OCI-LY1 (cell line): ENCODE results near the gene PRRT1.

Source experiments
- H2AFZ ChIP-seq: fragments of 200-600 bp; sonication (generic), shearing (Covaris generic); 2 replicates; pipeline ENCODE4 v1.6.0; 2014; ENCODE audit warnings: antibody characterized with exemption, mild to moderate bottlenecking, low read length
- H3F3A ChIP-seq: fragments of 200-600 bp; sonication (generic), shearing (Covaris generic); 2 replicates; pipeline ENCODE4 v1.6.0; 2014; ENCODE audit warnings: mild to moderate bottlenecking, antibody characterized with exemption, low read length, moderate library complexity; ENCODE audit not compliant: insufficient read depth
- H3K27ac ChIP-seq: fragments of 200-600 bp; sonication (generic); 2 replicates; pipeline ENCODE4 v1.5.1; 2014; ENCODE audit warnings: low read length, mixed run types, mild to moderate bottlenecking, low read depth; ENCODE audit not compliant: poor library complexity, severe bottlenecking
- H3K27me3 ChIP-seq: fragments of 200-600 bp; sonication (generic); 2 replicates; pipeline ENCODE4 v1.6.0; 2014; ENCODE audit warnings: antibody characterized with exemption, mild to moderate bottlenecking, low read length, moderate library complexity; ENCODE audit not compliant: insufficient read depth
- H3K36me3 ChIP-seq: fragments of 200-600 bp; sonication (generic); 2 replicates; pipeline ENCODE4 v1.6.1; 2014; ENCODE audit warnings: mild to moderate bottlenecking, antibody characterized with exemption, low read length, moderate library complexity, mixed read lengths; ENCODE audit not compliant: insufficient read depth
- H3K4me1 ChIP-seq: fragments of 200-600 bp; sonication (generic); 2 replicates; pipeline ENCODE4 v1.5.1; 2014; ENCODE audit warnings: mild to moderate bottlenecking, low read length, moderate library complexity; ENCODE audit not compliant: insufficient read depth, severe bottlenecking
- H3K4me2 ChIP-seq: fragments of 200-600 bp; sonication (generic), shearing (Covaris generic); 2 replicates; pipeline ENCODE4 v1.6.1; 2014; ENCODE audit warnings: low read length
- H3K4me3 ChIP-seq: fragments of 200-600 bp; sonication (generic); 2 replicates; pipeline ENCODE4 v1.5.1; 2014; ENCODE audit warnings: low read length, low read depth, mild to moderate bottlenecking, mixed read lengths; ENCODE audit not compliant: poor library complexity, severe bottlenecking
- H3K79me2 ChIP-seq: fragments of 200-600 bp; shearing (Covaris generic); 2 replicates; pipeline ENCODE4 v1.6.1; 2016; ENCODE audit warnings: mixed run types, low read length, mixed read lengths; ENCODE audit not compliant: insufficient read depth
- H3K9ac ChIP-seq: fragments of 200-600 bp; sonication (generic), shearing (Covaris generic); 2 replicates; pipeline ENCODE4 v1.6.1; 2014; ENCODE audit warnings: mild to moderate bottlenecking, low read length, mixed read lengths
- H3K9me2 ChIP-seq: fragments of 200-600 bp; sonication (generic), shearing (Covaris generic); 2 replicates; pipeline ENCODE4 v1.6.1; 2014; ENCODE audit warnings: low read depth, mild to moderate bottlenecking, low read length, mixed read lengths
- H3K9me3 ChIP-seq: fragments of 200-600 bp; shearing (Covaris generic); 2 replicates; pipeline ENCODE4 v1.6.1; 2014; ENCODE audit warnings: low read length, mixed read lengths
- H4K20me1 ChIP-seq: fragments of 200-600 bp; sonication (generic), shearing (Covaris generic); 2 replicates; pipeline ENCODE4 v1.6.0; 2016; ENCODE audit warnings: mild to moderate bottlenecking, low read length; ENCODE audit not compliant: insufficient read depth
- EZH2 ChIP-seq: fragments of 200-600 bp; sonication (generic), shearing (Covaris generic); IDR thresholded peaks from 2 replicates; pipeline ENCODE4 v1.8.0; 2017; ENCODE audit warnings: borderline replicate concordance, mixed run types, mild to moderate bottlenecking, antibody characterized with exemption, low read length, moderate library complexity, mixed read lengths
- TF ChIP-seq, protein P1 (sequence below): fragments of 200-600 bp; sonication (generic), shearing (Covaris generic); IDR thresholded peaks from 2 replicates; pipeline ENCODE4 v1.5.1; 2017; ENCODE audit warnings: mild to moderate bottlenecking, antibody characterized with exemption, low read length, moderate library complexity, mixed read lengths

Gene PRRT1

DNA sequence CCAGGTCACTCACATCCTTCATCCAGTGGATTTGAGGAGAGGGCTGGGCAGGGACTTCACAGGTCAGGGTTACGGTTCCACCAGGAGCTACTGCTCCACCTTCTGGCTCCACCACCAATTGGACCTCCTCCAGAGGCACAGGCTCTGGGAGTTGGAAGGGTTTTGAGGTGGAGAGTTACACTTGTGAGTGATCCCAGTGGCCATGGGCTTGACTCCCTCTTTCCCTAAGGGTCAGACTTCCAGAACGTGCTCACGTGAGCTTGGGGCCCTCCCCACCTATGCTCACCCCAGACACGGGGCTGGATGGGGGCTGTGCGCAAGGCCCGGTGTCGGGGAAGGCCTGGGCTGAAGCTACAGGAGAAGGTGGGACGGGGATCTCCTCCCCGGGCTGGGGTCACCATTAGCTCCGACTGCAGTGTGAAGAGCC is 30.8 kb upstream of the PRRT1 start:
- Histone ChIP-seq H3K9me3 (no peaks in the 10 kb centered on the region), H2AFZ (no peak overlapping the region), H3K9me2 (no peaks in the 10 kb centered on the region), H3K9ac (no peak overlapping the region), H4K20me1 (no peaks in the 10 kb centered on the region), H3K4me1 (peaks cover 11% of the 10 kb centered on the region), H3K4me2 (no peak overlapping the region), H3F3A (no peaks in the 10 kb centered on the region), H3K4me3 (no peak overlapping the region), H3K36me3 (peaks cover 51% of the 10 kb centered on the region; the same call in 1 of the 2 replicates), H3K27ac (no peak overlapping the region), H3K79me2 (no peaks in the 10 kb centered on the region), H3K27me3 (no peaks in the 10 kb centered on the region)
- TF ChIP-seq EZH2 = no peak
- TF ChIP-seq, protein P1, sequence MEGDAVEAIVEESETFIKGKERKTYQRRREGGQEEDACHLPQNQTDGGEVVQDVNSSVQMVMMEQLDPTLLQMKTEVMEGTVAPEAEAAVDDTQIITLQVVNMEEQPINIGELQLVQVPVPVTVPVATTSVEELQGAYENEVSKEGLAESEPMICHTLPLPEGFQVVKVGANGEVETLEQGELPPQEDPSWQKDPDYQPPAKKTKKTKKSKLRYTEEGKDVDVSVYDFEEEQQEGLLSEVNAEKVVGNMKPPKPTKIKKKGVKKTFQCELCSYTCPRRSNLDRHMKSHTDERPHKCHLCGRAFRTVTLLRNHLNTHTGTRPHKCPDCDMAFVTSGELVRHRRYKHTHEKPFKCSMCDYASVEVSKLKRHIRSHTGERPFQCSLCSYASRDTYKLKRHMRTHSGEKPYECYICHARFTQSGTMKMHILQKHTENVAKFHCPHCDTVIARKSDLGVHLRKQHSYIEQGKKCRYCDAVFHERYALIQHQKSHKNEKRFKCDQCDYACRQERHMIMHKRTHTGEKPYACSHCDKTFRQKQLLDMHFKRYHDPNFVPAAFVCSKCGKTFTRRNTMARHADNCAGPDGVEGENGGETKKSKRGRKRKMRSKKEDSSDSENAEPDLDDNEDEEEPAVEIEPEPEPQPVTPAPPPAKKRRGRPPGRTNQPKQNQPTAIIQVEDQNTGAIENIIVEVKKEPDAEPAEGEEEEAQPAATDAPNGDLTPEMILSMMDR = no peak

DNA sequence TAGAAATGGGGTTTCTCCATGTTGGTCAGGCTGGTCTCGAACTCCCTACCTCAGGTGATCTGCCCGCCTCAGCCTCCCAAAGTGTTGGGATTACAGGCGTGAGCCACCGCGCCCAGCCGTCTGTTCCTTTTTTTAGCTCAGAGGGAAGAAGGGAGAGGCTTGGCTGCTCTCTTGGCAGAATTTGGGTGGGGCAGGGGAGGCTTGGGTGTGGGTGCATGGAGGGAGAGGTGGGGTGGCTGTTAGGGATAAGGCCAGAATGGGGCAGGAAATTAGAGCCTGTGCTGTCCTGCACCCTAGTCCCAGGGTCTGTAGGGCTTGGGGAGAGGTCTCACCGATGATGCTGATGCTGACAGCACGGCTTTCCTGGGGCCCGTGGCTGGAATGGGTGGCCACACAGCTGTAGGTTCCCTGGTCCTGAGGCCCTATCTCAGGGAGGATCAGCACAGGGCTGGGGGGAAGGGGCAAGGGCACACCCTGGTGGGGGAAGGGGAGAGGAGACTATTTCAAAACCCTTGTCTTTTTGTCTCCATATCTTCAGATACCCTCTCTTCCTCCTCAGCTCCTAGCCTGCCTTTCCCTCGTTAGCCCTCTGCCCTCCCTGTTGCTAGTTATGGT is 30.3 kb upstream of the PRRT1 start:
- Histone ChIP-seq H3K4me1 (peaks cover 16% of the 10 kb centered on the region), H3K4me2 (no peak overlapping the region), H3K36me3 (peaks cover 46% of the 10 kb centered on the region; the same call in 1 of the 2 replicates), H3K9me2 (no peaks in the 10 kb centered on the region), H3K27me3 (no peaks in the 10 kb centered on the region), H3F3A (no peaks in the 10 kb centered on the region), H3K79me2 (no peaks in the 10 kb centered on the region), H4K20me1 (no peaks in the 10 kb centered on the region), H3K9me3 (no peaks in the 10 kb centered on the region), H3K9ac (no peak overlapping the region), H3K27ac (no peak overlapping the region), H2AFZ (no peak overlapping the region), H3K4me3 (no peak overlapping the region)
- TF ChIP-seq, protein P1 = no peak
- TF ChIP-seq EZH2 = no peak

DNA sequence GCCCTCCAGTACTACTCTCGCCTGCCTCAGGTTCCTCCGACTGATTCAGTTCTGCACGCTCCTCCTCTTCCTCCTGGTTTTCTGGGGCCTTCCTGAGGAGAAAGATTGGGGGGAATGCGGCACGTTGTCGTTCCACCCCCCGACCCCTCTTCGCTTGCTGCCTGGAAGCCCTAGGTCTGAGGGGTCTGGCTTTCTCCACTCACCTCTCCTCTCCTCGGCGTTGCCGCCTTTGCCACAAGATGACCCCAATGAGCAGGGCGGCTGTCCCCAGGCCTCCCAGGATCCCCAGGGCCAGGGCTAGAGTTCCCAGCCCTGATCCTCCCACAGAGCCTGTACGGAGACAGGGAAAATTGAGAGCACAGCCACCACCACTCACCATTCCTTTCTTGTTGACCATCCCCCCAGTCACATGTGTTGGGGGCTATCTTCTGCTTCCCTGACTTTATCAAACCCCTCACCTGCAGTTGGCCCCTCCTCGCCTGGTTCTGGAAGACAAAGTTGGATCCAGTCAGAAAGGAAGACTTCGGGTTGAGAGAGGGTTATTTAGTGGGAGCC is 29.5 kb upstream of the PRRT1 start:
- H3K4me3 ChIP-seq = no peak overlapping the region
- no peak overlapping the region for H3K4me2 ChIP-seq
- no peaks in the 10 kb centered on the region for H3F3A ChIP-seq
- H3K9me3 ChIP-seq = no peaks in the 10 kb centered on the region
- no peak overlapping the region for H3K9ac ChIP-seq
- no peak for TF ChIP-seq EZH2
- TF ChIP-seq, protein P1 = no peak
- no peak overlapping the region for H3K27ac ChIP-seq
- H4K20me1 ChIP-seq = no peaks in the 10 kb centered on the region
- H3K79me2 ChIP-seq = no peaks in the 10 kb centered on the region
- no peaks in the 10 kb centered on the region for H3K27me3 ChIP-seq
- H2AFZ ChIP-seq = no peak overlapping the region
- H3K36me3 ChIP-seq = peaks cover 38% of the 10 kb centered on the region; the same call in 1 of the 2 replicates
- H3K4me1 ChIP-seq = peaks cover 24% of the 10 kb centered on the region
- H3K9me2 ChIP-seq = no peaks in the 10 kb centered on the region
